NCI-H510A treated with DMSO at 0.1 percent for 48 hours (cell line): Measurements from ENCODE around the gene AIFM1.
"Not testable (repeated sequence)": the region's sequence is repeated elsewhere in the genome, so short reads cannot be mapped to it uniquely, and the experiment has no call there.

Experiments
- DNase-seq: peaks from one replicate; lab custom pipeline; 2025; lab: John Stamatoyannopoulos, UW

The AIFM1 gene

GRCh38 chrX:130118441-130119311, 47.0 kb downstream of the AIFM1 start:
- DNase-seq, result no peak

GRCh38 chrX:130117166-130117565, 48.5 kb downstream of the AIFM1 start:
- DNase-seq, result no peak

- DNase-seq, result not testable (repeated sequence)
These were observed 50.3 kb downstream of the AIFM1 start for GRCh38 chrX:130115119-130115885.

DNA sequence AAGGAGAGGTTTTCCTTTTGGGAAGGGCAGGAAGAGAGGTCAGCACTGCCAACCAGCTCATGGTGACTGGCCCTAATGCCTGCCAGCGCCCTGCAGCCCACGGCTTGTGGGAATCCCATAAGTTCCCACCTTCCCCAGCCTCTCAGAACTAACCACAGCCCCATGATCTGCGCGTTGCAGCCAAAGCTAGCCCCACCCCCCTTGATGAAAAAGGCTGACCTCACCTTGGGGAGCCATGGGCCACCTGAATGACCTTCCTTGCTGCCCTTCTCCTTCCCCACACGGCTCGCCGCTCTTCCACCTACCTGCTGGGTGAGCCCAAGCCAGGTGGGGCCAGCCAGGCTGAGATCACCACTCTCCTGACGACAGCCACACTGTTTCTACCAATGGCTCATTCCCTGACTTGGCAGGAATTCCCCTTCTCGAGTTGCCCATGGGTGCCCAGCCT, 51.5 kb downstream of the AIFM1 start:
- DNase-seq, result no peak

DNA sequence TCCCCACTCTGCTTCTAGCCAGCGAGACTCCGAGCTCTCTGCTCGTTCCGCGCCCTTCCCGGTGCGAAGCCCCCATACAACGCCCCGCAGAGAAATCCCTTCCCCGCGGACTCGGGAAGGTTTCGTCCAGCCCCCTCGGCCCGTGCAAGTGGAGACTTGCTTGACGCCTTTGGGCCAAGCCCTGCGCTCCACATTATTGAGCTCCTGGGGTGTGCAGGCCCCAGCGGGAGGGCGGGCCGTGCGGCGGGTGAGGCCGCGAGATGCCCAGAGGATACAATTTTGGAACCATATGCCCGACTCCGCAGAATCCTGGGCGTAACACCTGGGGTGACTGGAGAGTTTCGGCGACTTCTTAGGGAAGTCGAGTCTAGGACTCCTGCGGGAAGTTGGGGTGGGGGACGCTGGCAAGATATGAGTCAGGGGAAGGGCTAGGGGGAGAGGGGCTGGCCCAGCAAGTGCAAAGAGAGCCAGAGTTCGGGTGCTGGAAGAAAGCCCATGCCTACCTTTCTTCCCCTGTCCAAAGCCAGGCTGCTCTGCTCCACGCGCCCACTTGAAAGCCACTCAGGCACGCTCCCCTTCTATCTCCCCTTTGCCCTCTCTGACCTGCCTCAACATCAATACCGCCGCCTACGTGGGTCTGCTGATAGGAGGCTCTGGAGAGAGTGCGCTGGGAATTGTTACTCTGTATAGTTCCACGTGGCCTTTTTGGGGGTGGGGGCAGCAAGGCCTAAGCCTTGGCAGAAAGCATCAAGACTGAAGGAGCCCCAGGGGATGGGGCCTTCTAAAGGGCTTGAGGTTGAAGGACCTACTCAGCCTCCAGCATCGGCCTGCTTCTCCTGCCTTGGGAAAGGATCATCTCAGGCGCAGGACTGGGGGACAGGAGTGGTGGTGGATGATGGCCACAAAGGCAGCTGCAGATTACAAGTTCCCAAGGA, 54.2 kb downstream of the AIFM1 start:
- DNase-seq, result no peak

DNA sequence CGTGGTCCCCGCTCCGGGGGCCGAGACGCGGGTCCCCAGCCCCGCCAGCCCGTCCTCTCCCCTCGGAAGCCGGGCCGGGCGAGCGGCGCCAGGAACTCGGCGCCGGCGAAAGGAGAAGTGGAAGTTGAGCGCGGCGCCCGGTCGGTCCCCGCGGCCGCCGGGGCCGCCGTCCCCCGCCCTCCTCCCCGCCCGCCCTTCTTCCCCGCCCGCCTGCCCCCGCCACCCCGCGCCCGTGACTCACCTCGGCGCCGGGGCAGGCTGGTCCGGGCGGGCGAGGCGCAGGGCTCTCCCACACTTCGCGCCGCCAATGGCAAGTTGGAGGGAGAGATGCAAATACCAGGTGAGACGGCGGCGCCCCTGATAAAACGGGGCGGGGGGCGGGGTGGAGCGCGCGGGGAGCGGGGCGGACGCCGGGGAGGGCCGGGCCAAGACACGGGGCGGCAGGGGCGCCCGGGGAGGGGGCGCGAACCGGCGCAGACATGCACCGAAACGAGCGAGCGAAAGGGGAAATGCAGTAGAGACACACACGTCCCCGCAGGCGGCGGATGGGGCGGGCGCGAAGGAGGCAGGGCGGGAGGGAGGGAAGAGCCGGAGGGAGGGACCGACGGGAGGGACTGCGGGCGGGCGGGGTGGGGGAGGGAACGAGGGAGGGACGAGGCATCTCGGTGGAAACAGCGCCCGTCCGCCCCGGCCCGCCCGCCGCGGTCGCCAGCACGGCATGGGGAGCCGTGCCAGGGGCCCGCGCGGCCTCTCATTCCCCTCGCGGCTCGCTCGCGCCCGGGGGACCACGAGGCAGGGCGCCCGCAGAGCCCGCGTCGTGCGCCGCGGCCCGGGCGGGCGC, 55.0 kb downstream of the AIFM1 start, which contains the start of gene ELF4:
Gene ELF4 (minus strand): TSS at position 119 of the 841 bp plus-strand sequence. CDS start 29,167 bp downstream, outside the sequence.
- DNase-seq, result peak; percentile 34

DNA sequence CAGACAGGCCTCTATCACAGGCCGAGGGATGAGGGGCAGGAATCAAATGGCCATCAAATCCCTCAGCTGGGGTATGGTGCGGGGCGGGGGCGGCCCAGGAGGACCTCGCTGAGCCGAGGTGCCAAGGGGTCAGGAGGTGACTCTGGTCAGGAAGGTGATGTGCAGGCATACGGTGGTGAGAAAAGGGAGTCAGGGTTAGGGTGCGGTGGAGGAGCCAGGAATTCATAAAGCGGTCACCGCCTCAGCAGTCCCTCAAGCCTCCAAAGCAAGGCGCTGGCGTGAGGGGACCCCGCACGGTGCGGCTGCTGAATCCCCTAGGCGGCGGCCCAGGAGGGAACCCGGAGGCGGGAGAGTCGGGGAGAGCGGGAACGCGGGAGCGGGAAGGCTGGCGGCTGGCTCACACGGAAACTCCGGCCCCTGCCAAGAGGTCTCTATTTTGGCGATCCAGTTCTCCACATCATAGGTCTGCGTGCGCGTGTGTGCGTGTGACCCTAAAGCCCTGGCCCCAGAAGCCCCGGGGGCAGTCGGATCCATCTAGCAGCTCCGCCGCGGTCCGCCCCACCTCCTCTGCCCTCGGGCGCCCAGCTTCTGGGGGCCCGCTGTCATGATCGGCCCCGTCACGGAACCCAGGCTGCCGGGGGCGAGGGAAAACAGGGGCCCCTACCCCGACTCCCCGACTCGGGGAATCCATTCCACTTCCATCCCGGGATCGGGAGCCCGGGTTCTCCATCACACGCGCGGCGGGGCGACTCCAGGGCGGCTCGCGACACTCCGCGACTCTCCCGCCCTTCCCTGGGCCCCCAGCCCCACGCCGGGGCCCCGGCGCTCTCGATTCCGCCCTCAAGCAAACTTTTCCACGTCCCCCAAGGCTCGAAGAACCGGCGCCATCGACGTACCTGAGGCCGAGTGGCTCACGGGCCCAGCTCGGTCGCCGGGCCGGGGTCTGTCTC, 55.9 kb downstream of the AIFM1 start:
- DNase-seq, result no peak

- no peak for DNase-seq
These were observed 56.8 kb downstream of the AIFM1 start for GRCh38 chrX:130108647-130109428.

- no peak for DNase-seq
These were observed 59.6 kb downstream of the AIFM1 start for GRCh38 chrX:130106071-130106470.

DNA sequence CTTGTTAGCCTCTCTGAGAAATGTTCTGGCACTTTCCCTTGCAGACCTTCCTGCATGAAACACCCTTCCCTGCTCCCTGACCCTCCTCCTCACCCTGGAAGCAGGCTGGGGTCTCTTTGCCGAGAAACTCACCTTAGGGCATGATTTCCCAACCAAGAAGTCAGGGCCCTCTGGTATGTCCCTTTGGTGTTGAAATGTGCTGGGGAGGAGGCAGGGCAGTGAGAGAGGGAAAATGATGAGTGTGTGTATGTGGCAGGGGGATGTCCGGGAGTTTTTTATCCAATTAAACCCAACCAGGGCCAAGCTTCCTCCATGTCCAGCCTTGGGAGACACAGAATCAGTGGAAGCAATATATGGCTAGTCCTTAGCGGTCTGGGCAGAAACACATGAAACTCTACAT, 60.4 kb downstream of the AIFM1 start:
- DNase-seq, result no peak

GRCh38 chrX:130103605-130104004, 62.0 kb downstream of the AIFM1 start:
- DNase-seq, result no peak

DNA sequence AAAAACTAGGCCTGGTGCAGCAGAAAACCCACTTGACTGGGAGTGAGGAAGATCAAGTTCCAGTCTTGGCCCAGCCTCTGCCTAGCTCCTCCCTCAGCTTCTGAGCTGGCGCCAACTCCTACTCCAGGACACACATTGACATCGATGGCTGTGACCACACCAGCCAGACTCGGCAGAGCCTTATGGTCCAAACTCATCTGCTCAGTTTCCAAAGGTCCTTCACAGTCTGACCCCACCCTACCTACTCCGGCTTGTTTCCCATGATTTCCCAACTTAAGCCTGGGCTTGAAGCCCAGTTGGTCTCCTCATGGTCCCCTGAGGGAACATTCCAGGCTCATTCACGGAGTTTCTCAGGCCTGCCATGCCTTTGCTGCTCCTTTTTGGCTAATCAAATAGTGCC, 65.5 kb downstream of the AIFM1 start:
- DNase-seq, result peak; percentile 56

GRCh38 chrX:130098210-130098552, 67.5 kb downstream of the AIFM1 start:
- peak; percentile 53 for DNase-seq

DNA sequence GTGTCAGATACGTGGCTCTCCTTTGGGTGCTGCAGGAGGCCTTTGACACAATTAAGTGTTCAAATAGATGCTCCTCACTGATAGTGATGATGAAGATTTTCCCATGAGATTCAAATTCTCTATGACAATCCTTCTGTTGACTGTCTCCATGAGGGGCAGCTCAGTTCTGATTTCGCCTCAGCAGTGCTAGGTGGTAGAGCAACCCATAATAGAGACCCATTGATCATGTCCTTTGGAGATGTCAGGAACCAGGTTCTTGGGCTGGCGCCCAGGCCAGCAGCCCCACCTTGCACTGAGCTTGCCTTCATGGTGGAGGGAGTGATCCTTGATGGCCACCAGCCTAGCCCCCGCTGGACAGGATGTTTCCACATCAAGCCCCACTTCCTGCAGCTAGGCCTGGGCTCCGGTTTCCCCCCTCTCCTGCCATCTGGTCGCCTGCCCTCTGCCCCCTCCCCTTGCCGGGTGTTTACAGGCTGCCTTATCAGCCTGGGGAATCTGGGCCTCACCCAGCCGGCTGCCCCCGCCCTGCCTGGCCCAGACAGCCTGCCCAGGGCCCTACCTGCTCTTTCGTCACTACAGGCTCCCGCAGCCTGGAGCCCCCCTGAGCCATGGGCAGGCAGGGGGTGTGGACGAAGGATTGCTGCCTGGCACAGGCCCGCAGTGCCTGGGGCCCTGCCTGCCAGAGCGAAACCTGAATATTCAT, 68.0 kb downstream of the AIFM1 start:
- DNase-seq, result peak; percentile 53

GRCh38 chrX:130095249-130096030, 70.2 kb downstream of the AIFM1 start:
- no peak for DNase-seq

DNA sequence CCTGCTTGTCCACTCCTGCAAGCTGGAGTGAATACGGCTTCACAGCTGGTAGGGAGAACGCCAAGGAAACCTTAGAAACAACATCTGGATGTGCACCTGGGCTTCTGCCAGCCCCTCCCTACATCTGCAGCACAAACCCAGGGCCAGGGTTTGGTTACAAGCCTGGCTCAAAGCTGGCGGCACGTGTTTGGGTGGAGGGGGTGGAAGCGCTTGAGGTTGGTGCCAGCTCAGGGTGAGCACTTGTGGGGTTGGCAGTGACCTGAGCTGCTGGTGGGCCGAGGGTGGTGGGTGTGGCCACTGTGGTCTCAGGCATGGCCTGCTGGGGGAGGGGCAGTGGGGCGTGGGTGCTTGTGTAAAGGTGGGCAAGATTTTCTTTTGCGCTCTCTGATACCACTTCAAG, 70.9 kb downstream of the AIFM1 start:
- peak; percentile 9 for DNase-seq

GRCh38 chrX:130093271-130093670, 72.4 kb downstream of the AIFM1 start:
- no peak for DNase-seq
